NOMO-1 treated with dmso at 0.1 percent for 144 hours (cell line): Measurements from ENCODE around the gene ARHGAP5.
"Not testable (repeated sequence)": the region's sequence is repeated elsewhere in the genome, so short reads cannot be mapped to it uniquely, and the experiment has no call there.

ENCODE experiments used
- DNase-seq: peaks from one replicate; lab custom pipeline; 2025; ENCODE audit not compliant: unreplicated experiment; lab: John Stamatoyannopoulos, UW

Gene ARHGAP5

DNA sequence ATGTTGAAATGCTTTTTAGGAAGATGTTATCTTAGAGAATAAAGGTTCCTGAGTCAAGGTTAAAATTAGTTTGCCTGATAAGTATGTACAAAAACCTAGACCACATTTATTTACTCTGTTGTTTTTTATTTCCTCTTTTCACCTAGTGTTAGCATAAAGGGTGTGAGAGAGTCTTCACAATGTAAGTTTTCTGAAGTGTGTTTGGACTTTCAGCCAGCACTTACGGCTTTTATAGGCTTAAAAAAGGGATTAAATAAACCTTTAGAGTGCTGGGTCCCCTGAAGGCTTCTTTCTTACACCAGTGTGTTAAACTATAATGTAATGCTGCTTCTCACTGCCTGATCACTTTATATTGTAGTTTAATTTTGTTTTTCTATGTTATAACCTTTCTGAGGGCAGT is 27.2 kb downstream of the ARHGAP5 start:
- DNase-seq: no peak

DNA sequence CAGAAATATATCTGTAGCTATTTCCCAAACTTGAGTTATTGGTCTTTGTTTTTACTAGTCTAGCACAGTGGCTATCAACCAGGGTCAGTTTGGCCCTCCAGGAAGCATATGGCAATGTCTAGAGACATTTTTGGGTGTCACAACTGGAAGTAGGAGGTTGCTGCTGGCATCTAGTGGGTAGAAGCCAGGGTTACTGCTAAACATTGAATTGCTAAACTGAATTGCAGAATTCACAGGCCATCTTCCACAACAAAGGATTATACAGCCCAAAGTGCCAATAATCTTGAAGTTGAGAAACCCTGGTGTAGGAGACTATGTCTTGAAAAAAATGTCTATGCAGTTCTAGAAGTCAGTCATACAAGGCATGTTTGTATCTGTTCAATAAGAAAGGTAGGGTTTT is 27.7 kb downstream of the ARHGAP5 start:
- DNase-seq: no peak

DNA sequence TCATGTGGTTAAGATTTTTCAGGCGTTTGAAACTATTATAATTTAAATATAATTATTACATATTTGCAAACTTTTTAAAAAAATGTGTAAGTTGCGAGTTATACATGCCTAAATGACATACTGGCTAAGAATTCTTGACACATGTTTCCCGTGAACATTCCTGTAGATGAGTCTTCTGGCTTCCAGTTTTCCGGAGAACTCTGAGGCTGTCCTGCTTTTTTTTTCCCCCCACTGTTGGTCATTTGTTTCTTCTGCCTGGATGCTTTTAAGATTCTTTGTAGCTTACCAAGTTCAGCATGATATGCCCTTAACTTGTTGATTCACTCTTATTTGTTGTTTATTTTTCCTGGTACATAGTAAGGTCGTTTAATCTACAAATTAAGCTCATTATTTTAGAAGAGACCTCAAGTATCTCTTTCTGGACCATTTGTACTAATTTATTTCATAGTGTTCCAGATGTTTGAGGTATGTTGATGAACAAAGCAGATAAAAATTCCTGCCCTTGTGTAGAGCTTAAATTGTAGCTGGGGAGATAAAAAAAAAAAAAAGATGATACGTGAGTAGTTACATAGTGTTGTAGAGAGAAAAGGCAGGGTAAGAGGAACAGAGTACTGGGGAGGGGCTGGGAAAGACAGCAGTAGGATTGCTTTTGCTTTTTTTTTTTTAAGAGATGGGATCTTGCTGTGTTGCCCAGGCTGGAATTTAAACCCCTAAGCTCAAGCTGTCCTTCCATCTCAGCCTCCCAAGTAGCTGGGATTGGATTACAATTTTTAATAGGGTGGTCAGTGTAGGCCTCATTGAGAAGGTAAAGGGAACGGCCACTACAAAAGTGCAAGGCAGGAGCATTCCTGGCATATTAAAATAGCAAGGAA is 32.8 kb downstream of the ARHGAP5 start:
- DNase-seq: no peak

DNA sequence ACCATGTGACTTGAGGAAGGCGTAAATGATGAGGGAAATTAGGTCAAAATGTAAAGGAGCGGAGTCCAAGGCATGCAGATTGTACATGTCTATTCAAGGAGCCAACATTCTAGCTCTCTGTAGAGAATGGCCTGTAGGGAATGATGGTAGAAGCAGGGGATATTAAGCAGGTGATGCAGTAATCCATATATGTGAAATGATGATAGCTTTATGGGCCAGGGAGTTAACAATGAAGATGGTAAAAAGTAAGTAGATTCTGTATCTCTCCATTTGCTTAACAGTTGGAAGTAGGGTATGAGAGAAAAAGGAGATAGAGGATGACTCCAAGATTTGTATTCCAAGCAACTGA is 33.4 kb downstream of the ARHGAP5 start:
- DNase-seq: no peak

DNA sequence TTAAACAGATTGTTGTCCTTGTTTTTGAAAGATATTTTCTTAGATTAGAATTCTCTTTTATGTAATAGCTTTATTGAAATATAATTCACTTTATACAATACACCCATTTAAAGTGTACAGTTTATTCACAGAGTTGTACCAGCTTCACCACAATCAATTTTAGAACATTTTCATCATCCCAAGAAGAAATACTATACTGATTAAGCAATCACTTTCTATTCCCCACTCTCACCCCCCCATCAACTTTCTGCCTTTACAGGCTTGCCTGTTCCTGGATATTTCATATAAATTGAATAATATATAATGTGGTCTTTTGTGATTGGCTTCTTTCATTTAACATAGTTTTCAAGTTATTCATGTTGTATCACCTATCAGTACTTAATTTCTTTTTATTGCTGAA is 44.4 kb downstream of the ARHGAP5 start:
- no peak for DNase-seq

DNA sequence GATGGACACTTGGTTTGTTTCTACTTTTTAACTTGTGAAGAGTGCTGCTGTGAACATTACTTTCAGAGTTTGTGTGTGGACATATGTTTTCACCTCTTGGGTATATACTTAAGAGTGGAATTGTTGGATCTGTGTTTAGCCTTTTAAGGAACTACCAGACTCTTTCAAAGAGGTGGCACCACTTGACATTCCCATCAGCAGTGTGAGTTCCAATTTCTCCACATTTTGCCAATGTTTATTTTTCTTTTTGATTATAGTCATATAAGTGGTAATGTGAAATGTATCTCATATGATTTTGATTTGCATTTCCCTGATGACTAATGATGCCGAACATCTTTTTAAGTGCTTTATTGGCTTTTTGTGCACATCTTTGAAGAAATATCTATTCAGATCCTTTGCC is 44.8 kb downstream of the ARHGAP5 start:
- DNase-seq: no peak

DNA sequence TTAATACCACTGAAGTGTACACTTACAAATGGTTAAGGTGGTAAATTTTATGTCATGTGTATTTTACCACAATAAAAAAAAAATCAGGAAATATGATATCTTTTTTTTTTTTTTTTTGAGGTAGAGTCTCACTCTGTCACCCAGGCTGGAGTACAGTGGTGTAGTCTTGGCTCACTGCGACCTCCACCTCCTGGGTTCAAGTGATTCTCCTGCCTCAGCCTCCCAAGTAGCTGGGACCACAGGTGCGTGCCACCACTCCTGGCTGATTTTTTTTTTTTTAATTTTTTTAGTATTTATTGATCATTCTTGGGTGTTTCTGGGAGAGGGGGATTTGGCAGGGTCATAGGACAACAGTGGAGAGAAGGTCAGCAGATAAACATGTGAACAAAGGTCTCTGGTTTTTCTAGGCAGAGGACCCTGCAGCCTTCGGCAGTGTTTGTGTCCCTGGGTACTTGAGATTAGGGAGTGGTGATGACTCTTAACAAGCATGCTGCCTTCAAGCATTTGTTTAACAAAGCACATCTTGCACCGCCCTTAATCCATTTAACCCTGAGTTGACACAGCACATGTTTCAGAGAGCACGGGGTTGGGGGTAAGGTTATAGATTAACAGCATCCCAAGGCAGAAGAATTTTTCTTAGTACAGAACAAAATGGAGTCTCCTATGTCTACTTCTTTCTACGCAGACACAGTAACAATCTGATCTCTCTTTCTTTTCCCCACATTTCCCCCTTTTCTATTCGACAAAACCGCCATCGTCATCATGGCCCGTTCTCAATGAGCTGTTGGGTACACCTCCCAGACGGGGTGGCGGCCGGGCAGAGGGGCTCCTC is 50.0 kb downstream of the ARHGAP5 start:
- not testable (repeated sequence) for DNase-seq

DNA sequence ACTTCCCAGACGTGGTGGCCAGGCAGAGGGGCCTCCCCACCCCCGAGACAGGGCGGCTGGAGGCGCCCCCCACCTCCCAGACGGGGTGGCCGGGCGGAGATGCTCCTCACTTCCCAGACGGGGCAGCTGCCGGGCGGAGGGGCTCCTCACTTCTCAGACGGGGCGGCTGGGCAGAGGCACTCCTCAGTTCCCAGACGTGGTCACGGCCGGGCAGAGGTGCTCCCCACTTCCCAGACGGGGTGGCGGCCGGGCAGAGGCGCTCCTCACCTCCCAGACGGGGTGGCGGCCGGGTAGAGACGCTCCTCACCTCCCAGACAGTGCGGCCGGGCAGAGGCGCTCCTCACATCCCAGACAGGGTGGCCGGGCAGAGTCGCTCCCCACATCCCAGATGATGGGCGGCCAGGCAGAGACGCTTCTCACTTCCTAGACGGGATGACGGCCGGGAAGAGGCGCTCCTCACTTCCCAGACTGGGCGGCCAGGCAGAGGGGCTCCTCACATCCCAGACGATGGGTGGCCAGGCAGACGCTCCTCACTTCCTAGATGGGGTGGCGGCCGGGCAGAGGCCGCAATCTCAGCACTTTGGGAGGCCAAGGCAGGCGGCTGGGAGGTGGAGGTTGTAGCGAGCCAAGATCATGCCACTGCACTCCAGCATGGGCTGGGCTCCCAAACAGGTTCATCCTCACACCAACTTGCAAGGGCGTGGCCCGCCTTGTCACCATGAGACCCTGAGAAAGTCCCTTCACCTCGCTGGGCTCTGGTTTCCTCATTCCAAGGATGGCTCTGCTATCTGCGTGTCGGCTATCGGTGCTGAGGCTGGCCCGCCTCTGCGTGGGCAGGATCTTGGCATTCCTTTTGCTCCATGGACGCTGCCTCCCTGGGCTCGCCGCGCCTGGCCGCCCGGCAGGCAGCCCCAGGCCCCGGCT is 50.9 kb downstream of the ARHGAP5 start:
- DNase-seq: not testable (repeated sequence)

DNA sequence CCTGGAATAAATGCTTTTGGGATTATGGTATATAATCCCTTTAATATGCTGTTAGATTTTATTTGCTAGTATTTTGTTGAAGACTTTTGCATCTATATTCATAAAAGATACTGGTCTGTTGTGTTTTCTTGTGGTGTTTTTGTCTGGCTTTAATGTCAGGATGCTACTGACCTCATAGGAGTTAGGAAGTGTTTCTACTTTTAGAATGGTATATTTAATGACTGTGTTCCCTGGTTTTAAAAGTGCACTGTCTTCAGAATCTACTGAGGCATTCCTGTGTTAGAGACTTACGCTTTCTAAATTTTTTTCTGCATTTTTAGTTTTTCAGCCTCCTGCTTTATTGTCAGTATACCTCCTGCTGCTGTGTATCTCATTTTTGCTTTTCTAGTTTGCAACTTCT is 51.6 kb downstream of the ARHGAP5 start:
- DNase-seq: no peak

DNA sequence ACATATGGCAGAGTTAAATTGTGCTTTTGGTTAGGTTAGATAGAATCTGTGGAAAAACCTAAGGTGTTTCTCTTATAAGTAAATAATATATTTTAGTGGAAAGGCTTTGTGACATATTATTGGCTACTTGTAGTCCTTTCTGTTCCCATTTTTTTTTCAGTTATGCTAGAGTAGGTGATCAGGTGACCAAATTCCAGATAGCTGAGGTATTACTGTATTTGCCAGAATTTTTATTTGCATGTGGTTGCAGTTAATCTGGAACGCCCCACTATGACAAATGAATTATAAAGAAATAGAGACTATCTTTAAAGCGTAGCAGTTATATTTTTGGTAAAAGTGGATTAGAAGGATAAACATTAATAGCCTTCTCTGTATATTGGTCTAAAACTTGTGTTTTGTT is 52.0 kb downstream of the ARHGAP5 start:
- DNase-seq: no peak

DNA sequence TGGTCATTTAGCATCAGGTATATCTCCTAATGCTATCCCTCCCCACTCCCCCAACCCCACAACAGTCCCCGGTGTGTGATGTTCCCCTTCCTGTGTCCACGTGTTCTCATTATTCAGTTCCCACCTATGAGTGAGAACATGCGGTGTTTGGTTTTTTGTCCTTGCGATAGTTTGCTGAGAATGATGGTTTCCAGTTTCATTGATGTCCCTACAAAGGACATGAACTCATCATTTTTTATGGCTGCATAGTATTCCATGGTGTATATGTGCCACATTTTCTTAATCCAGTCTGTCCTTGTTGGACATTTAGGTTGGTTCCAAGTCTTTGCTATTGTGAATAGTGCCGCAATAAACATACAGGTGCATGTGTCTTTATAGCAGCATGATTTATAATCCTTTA is 54.6 kb downstream of the ARHGAP5 start:
- DNase-seq: not testable (repeated sequence)

DNA sequence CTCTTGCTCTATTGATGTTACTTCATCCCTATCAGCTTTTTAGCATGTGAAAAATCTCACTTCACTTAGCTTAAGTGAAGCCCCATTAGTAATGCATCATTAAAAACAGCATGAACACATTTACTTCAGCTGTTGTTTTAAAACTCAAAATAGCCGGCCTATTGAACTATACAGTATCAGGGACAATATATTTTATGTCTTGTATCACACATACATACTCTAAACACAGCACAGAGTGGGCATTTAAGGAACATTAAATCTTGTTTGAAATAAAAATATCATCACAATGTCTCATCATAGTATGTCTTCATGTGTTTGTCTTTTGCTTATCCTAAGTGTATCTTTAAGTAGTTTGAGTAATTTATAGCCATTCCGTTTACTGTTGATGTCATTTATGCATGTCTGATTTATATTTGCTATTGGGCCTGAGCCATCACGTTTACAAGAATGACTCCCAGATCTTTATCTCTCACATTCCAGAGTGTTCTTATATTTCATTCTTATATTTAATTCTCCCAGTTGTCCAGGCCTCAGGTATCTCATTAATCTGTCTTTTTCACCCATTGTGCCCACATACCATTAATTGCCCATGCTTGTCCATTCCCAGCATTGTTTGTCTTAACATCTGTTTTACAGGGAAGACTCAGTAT is 57.5 kb downstream of the ARHGAP5 start:
- DNase-seq: no peak

DNA sequence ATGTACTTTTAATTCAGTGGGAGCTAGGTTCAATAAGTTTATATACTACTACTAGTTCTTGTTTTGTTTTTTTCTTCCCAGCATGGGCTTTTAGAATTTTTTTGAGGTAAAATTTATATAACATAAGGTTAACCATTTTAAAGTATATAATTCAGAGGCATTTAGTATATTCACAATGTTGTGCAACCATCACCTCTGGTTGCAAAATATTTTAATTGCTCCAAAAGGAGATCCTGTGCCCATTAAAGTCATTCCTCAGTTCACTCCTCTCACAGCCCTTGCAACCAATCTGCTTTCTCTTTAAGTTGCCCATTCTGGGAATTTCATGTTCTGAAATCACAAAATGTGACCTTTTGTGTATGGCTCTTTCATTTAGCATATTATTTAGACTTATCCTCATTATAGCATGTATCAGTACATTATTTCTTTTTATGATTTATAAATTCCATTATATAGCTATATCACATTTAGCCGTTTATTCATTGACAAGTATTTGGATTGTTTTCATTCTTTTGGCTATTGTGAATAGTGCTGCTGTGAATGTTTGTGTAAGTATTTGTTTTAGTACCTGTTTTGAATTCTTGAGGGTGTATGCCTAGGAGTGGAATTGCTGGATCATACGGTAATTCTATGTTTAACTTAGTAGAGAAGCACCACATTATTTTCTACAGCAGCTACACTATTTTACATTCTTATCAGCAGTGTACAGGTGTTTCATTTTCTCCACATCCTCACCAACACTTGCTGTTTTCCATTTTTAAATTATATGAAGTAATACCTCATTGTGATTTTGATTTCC is 59.1 kb downstream of the ARHGAP5 start:
- DNase-seq: no peak

DNA sequence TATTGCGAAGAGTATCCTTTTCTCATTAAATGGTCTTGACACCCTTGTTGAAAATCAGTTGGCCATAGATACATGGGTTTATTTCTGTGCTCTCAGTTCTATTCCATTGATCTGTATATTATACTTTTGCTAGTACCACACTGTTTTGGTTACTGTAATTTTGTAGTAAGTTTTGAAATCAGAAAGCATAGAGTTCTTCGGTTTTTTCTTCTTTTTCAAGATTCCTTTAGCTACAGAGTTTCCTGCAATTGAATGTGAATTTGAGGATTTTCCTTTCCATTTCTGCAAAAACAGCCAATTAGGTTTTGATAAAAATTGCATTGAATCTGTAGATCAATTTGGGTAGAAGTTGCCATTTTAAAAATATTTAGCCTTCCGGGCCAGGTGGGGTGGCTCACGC is 60.2 kb downstream of the ARHGAP5 start:
- DNase-seq: no peak

DNA sequence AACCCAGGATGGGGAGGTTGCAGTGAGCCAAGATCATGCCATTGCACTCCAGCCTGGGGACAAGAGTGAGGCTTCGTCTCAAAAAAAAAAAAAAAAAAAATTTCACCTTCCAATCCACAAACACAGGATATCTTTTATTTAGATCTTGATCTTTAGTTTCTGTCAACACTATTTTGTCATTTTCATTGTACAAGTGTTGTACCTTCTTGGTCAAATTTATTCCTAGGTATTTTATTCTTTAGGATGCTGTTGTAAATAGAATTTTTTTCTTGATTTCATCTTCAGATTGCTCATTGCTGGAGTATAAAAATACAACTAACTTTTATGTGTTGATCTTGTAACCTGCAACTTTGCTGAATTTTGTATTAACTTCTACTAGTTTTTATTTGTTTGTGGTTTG is 60.8 kb downstream of the ARHGAP5 start:
- no peak for DNase-seq

DNA sequence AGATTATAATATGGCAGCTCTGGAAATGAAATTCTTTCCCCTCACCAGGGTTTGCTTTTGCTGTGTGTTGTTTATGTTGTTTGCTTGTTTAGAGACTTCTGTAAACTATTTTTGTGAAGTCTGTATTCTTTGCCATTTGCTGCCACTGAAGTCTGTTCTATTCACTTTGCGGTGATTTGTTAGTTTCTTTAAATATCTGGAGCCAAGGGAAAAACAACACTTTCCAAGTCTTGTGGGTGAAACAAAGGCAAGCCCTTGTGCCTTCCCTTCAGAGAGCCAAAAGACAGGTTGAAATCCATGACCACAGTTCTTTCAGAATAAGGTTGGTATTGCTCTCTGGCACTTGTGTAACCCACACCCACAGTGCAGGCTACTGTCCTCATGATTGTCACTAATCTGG is 65.2 kb downstream of the ARHGAP5 start:
- DNase-seq: no peak

DNA sequence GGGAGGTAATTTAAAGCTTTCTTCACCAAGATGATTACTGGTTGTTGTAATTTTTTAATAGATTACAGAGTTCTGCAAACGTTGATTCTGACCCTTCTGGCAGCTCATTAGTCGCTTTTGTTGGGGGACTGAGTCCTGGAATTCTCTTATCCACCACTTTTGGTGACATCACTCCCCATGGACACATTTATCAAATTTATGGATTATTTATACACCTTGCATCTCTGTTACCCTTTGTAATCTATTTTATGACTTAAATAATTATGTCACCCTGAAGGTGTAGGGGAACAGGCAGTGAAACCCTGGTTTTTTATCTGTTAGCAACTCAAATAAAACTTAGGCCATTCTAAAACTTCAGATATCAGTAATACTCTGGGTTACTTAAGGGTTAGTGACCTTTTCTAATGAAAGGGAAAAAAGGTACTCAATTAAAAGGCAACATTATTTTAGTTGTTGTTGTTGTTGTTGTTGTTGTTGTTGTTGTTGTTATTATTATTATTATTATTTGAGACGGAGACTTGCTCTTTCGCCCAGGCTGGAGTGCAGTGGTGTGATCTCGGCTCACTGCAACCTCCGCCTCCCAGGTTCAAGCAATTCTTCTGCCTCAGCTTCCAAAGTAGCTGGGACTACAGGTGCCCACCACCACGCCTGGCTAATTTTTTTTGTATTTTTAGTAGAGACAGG is 65.8 kb downstream of the ARHGAP5 start:
- DNase-seq: no peak

DNA sequence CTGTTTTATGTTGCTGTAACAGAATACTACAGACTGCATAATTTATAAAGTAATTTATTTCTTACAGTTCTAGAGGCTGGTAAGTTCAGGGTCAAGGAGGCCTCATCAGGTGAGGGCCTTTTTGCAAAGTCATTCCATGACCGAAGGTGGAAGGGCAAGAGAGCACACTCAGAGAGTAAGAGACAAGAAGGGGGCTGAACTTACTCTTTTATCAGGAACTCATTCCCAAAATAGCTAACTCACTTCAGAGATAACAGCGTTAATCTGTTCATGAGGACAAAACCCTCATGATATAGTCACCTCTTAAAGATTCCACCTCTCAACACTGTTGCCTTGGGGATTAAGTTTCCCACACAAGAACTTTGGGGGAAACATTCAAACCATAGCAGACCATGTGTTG is 73.3 kb downstream of the ARHGAP5 start:
- no peak for DNase-seq

DNA sequence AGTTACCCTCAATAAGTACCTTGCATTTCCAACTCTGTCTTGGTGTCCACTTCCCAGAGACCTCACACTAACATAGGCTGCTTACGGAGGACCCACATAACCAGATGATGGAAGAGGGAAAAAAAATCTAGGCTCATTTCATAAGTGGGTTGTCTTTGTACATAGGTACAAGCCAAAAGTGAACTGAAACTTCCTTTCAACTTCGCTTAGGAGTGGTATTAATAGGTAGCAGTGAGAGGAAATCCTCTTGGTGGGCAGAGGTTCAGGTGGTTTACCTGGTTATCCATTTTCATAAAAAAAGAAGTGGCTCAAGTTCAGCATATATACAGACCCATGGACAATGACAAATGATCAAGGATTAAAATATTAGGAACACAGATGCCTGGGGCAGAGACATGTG is 88.9 kb downstream of the ARHGAP5 start:
- DNase-seq: no peak
